Fibroblast of lung (primary cell): ENCODE results near the gene ACBD4. TPM values are rescaled to one million over a fixed set of nuclear protein-coding genes. Genes with fewer than 3 reads are reported as not detected.

Experiments
- DNase-seq, 2 donors: peaks; one replicate each; pipeline versions ENCODE4 v3.0.0 to v3.0.0-alpha.2; 2010; ENCODE audit warnings: low read depth in 2 of 2
- H2AFZ ChIP-seq: 2 replicates; pipeline ENCODE4 v1.5.1; 2012; ENCODE audit warnings: low read length, control low read depth, inconsistent platforms
- H3K27ac ChIP-seq: 2 replicates; pipeline ENCODE4 v1.5.1; 2011; ENCODE audit warnings: low read length, control low read depth; ENCODE audit not compliant: insufficient read depth
- H3K27me3 ChIP-seq: 2 replicates; pipeline ENCODE4 v1.5.1; 2011; ENCODE audit warnings: mild to moderate bottlenecking, low read length; ENCODE audit not compliant: control insufficient read depth, insufficient read depth
- H3K36me3 ChIP-seq: 2 replicates; pipeline ENCODE4 v1.5.1; 2011; ENCODE audit warnings: low read length; ENCODE audit not compliant: control insufficient read depth, insufficient read depth
- H3K4me1 ChIP-seq: 2 replicates; pipeline ENCODE4 v1.5.1; 2011; ENCODE audit warnings: low read length; ENCODE audit not compliant: control insufficient read depth, insufficient read depth; ENCODE audit errors: extremely low read depth
- H3K4me2 ChIP-seq: 2 replicates; pipeline ENCODE4 v1.5.1; 2011; ENCODE audit warnings: low read length, control low read depth; ENCODE audit not compliant: insufficient read depth; ENCODE audit errors: extremely low read depth
- H3K4me3 ChIP-seq, 4 experiments: fragments of 200-600 bp in 1 of 4; sonication (generic) in 1 of 4; replicated peaks in 1 of 4; 2 replicates each; pipeline ENCODE4 v1.5.1; 2011 to 2016; ENCODE audit warnings: low read length in 4 of 4, low read depth in 3 of 4, mild to moderate bottlenecking in 3 of 4, control low read depth in 2 of 4, inconsistent platforms in 1 of 4, mixed read lengths in 1 of 4; ENCODE audit not compliant: insufficient read depth in 1 of 4; ENCODE audit errors: control extremely low read depth in 1 of 4
- H3K79me2 ChIP-seq: 2 replicates; pipeline ENCODE4 v1.5.1; 2012; ENCODE audit warnings: mild to moderate bottlenecking, low read length, inconsistent platforms; ENCODE audit not compliant: control insufficient read depth, insufficient read depth
- H3K9ac ChIP-seq: 2 replicates; pipeline ENCODE4 v1.5.1; 2011; ENCODE audit warnings: mild to moderate bottlenecking, low read length, control low read depth; ENCODE audit not compliant: insufficient read depth
- H3K9me3 ChIP-seq: 2 replicates; pipeline ENCODE4 v1.5.1; 2012; ENCODE audit warnings: low read depth, low read length; ENCODE audit not compliant: control insufficient read depth, insufficient read depth
- H4K20me1 ChIP-seq: 2 replicates; pipeline ENCODE4 v1.5.1; 2011; ENCODE audit warnings: low read length; ENCODE audit not compliant: control insufficient read depth, insufficient read depth; ENCODE audit errors: extremely low read depth
- CTCF ChIP-seq, 2 donors: IDR thresholded peaks in 1 of 2; conservative IDR thresholded peaks in 1 of 2; 1 replicate in 1 of 2; 2 replicates in 1 of 2; pipeline ENCODE4 v1.5.1; 2011 to 2012; ENCODE audit warnings: low read length in 2 of 2, control low read depth in 1 of 2, inconsistent platforms in 1 of 2, low read depth in 1 of 2, mild to moderate bottlenecking in 1 of 2
- EZH2 ChIP-seq: IDR thresholded peaks from 2 replicates; pipeline ENCODE4 v1.5.1; 2012; ENCODE audit warnings: low read length, control low read depth, mild to moderate bottlenecking; ENCODE audit errors: missing control alignments
- polyA plus RNA-seq, 2 donors: library from polyadenylated mRNA; depleted of rRNA in 1 of 2; stranded (reverse) in 1 of 2; unstranded in 1 of 2; fragments of >200 nt; gene quantifications; 2 replicates each; pipeline ENCODE4 v1.2.1, GENCODE V29; 2011 to 2012; ENCODE audit warnings: missing spikeins in 1 of 2
- total RNA-seq: library from RNA; depleted of rRNA; stranded (reverse); fragments of >200 nt; gene quantifications from 2 replicates; pipeline ENCODE4 v1.2.1, GENCODE V29; 2014

The ACBD4 gene
- total and polyA plus RNA-seq, 2 donors (not counting 1 experiment from before 2014, with no cell fraction given) = 3.4 to 18.0 TPM

- Histone ChIP-seq H3K9me3 (no peaks in the 10 kb centered on the region), H3K4me3 (no peak overlapping the region), H4K20me1 (no peaks in the 10 kb centered on the region), H3K79me2 (no peaks in the 10 kb centered on the region), H3K27me3 (no peaks in the 10 kb centered on the region), H3K27ac (peak overlapping the region; percentile 87), H3K9ac (peak overlapping the region; percentile 1), H3K4me1 (peaks cover 22% of the 10 kb centered on the region), H3K4me2 (no peak overlapping the region), H2AFZ (peak overlapping the region; percentile 62), H3K36me3 (peaks cover 2% of the 10 kb centered on the region)
- no peak for DNase-seq
- TF ChIP-seq EZH2 (no peak), CTCF (conservative IDR thresholded peaks at IDR 0.05 in 1 of 2, IDR thresholded peaks at IDR 0.05 in 1 of 2; ENCODE audit: low read depth in 1 of 2, low read length in 2 of 2) (no peak)
These were observed 34.9 kb downstream of the ACBD4 start for GRCh38 chr17:45170280-45170930.

GRCh38 chr17:45170931-45171337 is 35.4 kb downstream of the ACBD4 start:
- Histone ChIP-seq H3K9me3 (no peaks in the 10 kb centered on the region), H3K79me2 (no peaks in the 10 kb centered on the region), H3K4me1 (peaks cover 22% of the 10 kb centered on the region), H4K20me1 (no peaks in the 10 kb centered on the region), H3K9ac (peak overlapping the region; percentile 49), H3K27me3 (no peaks in the 10 kb centered on the region), H3K4me2 (peak overlapping the region; percentile 58), H3K36me3 (peaks cover 2% of the 10 kb centered on the region), H2AFZ (peak overlapping the region; percentile 62), H3K27ac (peak overlapping the region; percentile 87), H3K4me3 (peak overlapping the region; percentile 13 to 57 (median 26))
- peak; percentile 73 to 86 for DNase-seq
- no peak for TF ChIP-seq EZH2
- TF ChIP-seq CTCF (conservative IDR thresholded peaks at IDR 0.05 in 1 of 2, IDR thresholded peaks at IDR 0.05 in 1 of 2; ENCODE audit: low read depth in 1 of 2, low read length in 2 of 2) = no peak

GRCh38 chr17:45171338-45172231 is 36.1 kb downstream of the ACBD4 start:
- H3K9me3 ChIP-seq = no peaks in the 10 kb centered on the region
- H3K79me2 ChIP-seq = no peaks in the 10 kb centered on the region
- H3K4me3 ChIP-seq = peak overlapping the region; percentile 13 to 57 (median 26)
- H3K9ac ChIP-seq = peak overlapping the region; percentile 49
- H3K4me2 ChIP-seq = peak overlapping the region; percentile 58
- H3K27me3 ChIP-seq = no peaks in the 10 kb centered on the region
- H3K36me3 ChIP-seq = peaks cover 2% of the 10 kb centered on the region
- H4K20me1 ChIP-seq = no peaks in the 10 kb centered on the region
- H3K27ac ChIP-seq = peak overlapping the region; percentile 87
- DNase-seq = peak in 1 of 2 donors; percentile 17
- peaks cover 22% of the 10 kb centered on the region for H3K4me1 ChIP-seq
- H2AFZ ChIP-seq = peak overlapping the region; percentile 41
- TF ChIP-seq CTCF (conservative IDR thresholded peaks at IDR 0.05 in 1 of 2, IDR thresholded peaks at IDR 0.05 in 1 of 2; ENCODE audit: low read depth in 1 of 2, low read length in 2 of 2) = no peak
- TF ChIP-seq EZH2 = no peak
